Astrocyte of the cerebellum (primary cell): ENCODE results near the gene P2RX6.
"Not testable (repeated sequence)": the region's sequence is repeated elsewhere in the genome, so short reads cannot be mapped to it uniquely, and the experiment has no call there.

ENCODE experiments used
- DNase-seq: peaks from one replicate; pipeline ENCODE4 v3.0.0-alpha.2; 2011; ENCODE audit warnings: low read depth
- H3K4me3 ChIP-seq: 2 replicates; pipeline ENCODE4 v1.5.1; 2011; ENCODE audit warnings: mild to moderate bottlenecking, low read depth, low read length, moderate library complexity
- CTCF ChIP-seq: IDR thresholded peaks from 2 replicates; pipeline ENCODE4 v1.5.1; 2012; ENCODE audit warnings: low read length, low read depth, moderate library complexity, mild to moderate bottlenecking; ENCODE audit errors: missing control alignments
- in situ Hi-C: cut with HindIII; loops from 2 replicates; pipeline ENCODE4 v1.10.0; 2017; ENCODE audit warnings: low sequenced_read_pairs

P2RX6 gene

GRCh38 chr22:21055880-21056319 lies 40.9 kb downstream of the P2RX6 start:
- in situ Hi-C loops = no loop called here
- H3K4me3 ChIP-seq = no peak overlapping the region
- DNase-seq = no peak
- TF ChIP-seq CTCF = no peak

- H3K4me3 ChIP-seq, in situ Hi-C loops, DNase-seq: not testable (repeated sequence)
These were observed 45.4 kb downstream of the P2RX6 start for GRCh38 chr22:21060363-21060762.

GRCh38 chr22:21061660-21062321 lies 46.8 kb downstream of the P2RX6 start:
- DNase-seq, H3K4me3 ChIP-seq, in situ Hi-C loops: not testable (repeated sequence)

GRCh38 chr22:21064425-21064824 lies 49.5 kb downstream of the P2RX6 start:
- H3K4me3 ChIP-seq, in situ Hi-C loops, DNase-seq: not testable (repeated sequence)

GRCh38 chr22:21064917-21065864 lies 50.2 kb downstream of the P2RX6 start:
- DNase-seq = no peak
- no peak for TF ChIP-seq CTCF
- in situ Hi-C loops = no loop called here

GRCh38 chr22:21067075-21067900 lies 52.3 kb downstream of the P2RX6 start:
- H3K4me3 ChIP-seq = no peak overlapping the region
- no peak for DNase-seq
- in situ Hi-C loops = no loop called here
- no peak for TF ChIP-seq CTCF

More at GRCh38 chr22:21064917-21065864, 50.2 kb downstream of the P2RX6 start:
- no peak overlapping the region for H3K4me3 ChIP-seq

GRCh38 chr22:21067901-21068680 lies 53.1 kb downstream of the P2RX6 start:
- no peak for TF ChIP-seq CTCF

More at GRCh38 chr22:21067901-21068680, 53.1 kb downstream of the P2RX6 start:
- DNase-seq = no peak
- in situ Hi-C loops = no loop called here
- H3K4me3 ChIP-seq = no peak overlapping the region
